NCI-H1436 treated with DMSO at 0.1 percent for 48 hours (cell line): ENCODE results near the gene IFI30.

Experiments
- DNase-seq: peaks from one replicate; lab custom pipeline; 2025; lab: John Stamatoyannopoulos, UW

IFI30 gene

DNA sequence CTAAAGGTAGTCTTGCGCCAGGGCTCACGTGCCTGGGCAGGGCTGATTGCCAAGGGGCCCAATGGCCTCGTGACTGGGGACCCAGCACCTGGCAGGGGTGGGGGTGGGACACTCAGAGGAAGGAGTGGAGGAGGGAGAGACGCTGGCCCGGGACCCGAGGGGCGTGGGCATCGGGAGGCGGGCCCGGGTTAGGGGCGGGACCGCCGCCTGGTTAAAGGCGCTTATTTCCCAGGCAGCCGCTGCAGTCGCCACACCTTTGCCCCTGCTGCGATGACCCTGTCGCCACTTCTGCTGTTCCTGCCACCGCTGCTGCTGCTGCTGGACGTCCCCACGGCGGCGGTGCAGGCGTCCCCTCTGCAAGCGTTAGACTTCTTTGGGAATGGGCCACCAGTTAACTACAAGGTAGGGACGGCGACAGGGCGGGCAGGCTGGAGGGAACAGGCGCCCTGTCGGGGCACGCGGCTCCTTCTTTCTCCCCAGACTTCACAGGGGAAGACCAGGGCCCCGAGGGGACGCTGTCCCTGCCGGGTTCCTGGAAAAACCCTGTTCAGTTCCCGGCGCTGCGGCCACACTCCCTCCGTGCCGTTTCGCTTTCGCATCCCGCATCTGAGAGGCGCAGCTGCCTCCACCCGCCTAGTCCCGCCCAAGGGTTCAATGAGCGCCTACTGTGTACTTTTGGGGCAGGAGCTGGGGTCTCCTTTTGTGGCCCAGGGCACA is at the start of gene IFI30:
Gene IFI30, plus strand, starts transcription at position 242 of the 717 bp plus-strand sequence. Its CDS starts 29 bp downstream, at position 271.
- no peak for DNase-seq

- DNase-seq, result no peak
Measured at GRCh38 chr19:18123819-18124218, 49.8 kb upstream of the IFI30 start.

- no peak for DNase-seq
Measured at GRCh38 chr19:18126097-18126496, 47.5 kb upstream of the IFI30 start.

- no peak for DNase-seq
Measured at GRCh38 chr19:18128044-18128443, 45.6 kb upstream of the IFI30 start.

DNA sequence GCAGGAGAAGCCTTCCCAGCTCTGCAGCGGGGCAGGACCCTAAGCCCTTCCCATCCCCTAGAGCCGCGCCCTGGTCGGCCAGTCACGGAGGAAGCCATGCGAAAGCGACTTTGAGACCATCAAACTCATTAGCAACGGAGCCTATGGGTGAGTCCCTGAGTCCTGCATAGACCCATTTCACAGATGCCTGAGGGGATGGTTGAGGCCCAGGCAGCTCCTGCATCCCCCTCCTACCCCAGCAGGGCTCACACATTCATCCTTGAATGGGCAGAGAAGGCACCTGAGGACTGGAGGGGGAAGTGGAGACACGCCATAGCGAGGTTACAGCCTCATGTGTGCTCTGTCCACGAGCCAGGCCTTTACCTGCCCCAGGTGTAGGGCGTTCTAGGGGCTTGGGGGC is 44.8 kb upstream of the IFI30 start:
- no peak for DNase-seq

- DNase-seq, result no peak
Measured at GRCh38 chr19:18130523-18131242, 42.9 kb upstream of the IFI30 start.

DNA sequence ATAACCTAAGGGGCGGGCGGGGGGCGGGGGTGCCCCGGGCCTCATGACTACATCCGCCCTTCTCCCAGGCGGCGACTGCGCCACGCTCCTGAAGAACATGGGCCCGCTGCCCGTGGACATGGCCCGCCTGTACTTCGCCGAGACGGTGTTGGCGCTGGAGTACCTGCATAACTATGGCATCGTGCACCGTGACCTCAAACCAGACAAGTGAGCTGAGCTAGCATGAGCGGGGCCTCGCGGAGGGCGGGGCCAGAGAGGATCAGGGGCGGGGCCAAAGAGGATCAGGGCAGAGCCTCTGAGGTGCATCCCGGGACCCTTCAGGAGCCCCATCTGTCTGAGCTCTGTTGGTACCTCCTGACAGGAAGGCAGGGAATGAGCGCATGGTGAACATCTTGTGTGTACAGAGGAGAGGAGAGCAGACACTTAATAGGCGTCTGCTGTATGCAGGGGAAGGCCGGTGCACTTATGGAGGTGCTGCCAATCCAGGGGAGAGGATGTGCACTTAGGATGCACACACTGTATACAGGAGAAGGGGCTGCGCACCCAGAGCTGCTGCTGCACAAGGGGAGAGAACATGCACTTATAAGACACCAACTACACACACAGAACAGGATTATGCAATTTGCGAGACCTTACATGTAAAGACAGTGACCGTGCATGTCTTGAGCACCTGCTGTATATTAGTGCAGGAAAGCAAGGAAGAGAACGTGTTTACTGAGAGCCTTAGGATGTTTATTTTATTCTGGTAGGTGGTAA is 41.6 kb upstream of the IFI30 start:
- DNase-seq, result no peak

GRCh38 chr19:18135712-18136584 is 37.7 kb upstream of the IFI30 start:
- no peak for DNase-seq

DNA sequence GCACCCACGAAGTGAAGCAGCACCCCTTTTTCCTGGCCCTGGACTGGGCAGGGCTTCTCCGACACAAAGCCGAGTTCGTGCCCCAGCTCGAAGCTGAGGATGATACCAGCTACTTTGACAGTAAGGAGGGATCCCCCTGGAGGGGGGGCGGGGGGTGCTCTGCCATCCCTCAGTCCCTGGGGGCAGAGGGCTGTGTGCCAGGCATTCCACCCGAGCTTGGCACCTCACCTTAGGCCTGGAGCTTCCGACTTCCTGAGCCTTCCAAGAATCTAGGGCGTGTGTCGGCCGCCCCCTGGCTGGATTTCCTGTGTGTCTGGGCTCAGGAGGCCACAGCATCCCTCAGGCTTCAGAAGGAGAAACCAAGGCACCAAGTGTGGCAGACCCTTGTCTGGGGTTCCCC is 36.4 kb upstream of the IFI30 start:
- DNase-seq, result no peak

DNA sequence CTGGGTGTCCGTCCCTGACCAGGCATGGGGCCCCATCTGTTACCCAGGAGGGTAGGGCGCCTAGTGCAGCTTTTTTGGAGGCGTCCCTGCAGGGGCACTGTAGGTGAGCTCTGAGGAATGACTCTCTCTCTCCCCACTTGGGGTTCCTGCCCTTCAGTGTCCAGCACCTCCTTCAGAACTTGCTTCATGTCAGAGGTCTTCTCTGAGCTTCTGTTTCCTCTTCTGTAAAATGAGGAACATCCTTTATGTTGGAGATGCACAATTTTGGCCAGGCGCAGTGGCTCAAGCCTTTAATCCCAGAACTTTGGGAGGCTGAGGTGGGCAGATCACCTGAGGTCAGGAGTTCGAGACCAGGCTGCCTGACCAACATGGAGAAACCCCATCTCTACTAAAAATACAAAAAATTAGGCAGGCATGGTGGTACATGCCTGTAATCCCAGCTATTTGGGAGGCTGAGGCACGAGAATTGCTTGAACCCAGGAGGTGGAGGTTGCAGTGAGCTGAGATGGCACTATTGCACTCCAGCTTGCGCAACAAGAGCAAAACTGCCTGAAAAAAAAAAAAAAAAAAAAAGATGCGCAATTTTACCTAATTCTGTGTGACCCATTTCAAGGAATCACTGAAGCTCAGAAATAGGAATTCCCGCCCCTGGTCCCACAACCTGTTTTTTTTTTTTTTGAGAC is 35.8 kb upstream of the IFI30 start:
- no peak for DNase-seq

- no peak for DNase-seq
Measured at GRCh38 chr19:18140473-18140872, 33.1 kb upstream of the IFI30 start.

DNA sequence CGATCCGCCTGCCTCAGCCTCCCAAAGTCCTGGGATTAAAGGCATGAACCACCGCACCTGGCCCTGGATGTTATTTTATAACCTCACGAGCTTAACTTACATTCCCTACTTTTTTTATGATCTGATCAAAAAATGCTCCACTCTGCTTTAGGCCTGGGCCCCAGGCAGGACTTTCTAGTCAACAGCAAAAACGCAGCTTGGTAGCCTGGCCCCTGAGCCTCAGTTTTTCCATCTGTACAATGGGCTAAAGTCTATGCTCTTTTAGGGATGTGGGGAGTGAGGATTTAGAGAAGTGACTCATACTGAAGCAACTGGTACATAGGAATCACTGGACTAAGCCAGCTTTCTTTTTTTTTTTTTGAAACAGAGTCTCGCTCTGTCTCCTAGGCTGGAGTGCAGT is 32.6 kb upstream of the IFI30 start:
- DNase-seq, result no peak

DNA sequence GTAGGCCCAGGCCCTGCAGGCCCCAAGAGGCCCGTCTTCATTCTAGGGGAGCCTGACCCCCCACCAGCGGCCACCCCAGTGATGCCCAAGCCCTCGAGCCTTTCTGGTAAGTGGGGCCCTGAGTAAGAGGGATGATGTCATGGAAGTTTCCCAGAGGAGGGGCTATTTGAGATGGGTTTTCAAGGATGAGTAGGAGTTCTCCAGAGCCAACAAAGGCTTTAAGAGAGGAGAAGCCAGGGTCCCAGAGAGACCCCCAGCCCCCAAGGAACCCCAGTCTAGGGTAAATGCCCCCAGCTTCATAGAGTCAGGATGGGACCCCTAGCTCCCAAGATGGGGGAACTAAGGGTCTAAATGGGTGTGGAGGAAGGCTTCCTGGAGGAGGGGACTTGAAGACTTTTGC is 29.7 kb upstream of the IFI30 start:
- no peak for DNase-seq

- no peak for DNase-seq
Measured at GRCh38 chr19:18144361-18144760, 29.3 kb upstream of the IFI30 start.

GRCh38 chr19:18144906-18145305 is 28.7 kb upstream of the IFI30 start:
- DNase-seq, result no peak

DNA sequence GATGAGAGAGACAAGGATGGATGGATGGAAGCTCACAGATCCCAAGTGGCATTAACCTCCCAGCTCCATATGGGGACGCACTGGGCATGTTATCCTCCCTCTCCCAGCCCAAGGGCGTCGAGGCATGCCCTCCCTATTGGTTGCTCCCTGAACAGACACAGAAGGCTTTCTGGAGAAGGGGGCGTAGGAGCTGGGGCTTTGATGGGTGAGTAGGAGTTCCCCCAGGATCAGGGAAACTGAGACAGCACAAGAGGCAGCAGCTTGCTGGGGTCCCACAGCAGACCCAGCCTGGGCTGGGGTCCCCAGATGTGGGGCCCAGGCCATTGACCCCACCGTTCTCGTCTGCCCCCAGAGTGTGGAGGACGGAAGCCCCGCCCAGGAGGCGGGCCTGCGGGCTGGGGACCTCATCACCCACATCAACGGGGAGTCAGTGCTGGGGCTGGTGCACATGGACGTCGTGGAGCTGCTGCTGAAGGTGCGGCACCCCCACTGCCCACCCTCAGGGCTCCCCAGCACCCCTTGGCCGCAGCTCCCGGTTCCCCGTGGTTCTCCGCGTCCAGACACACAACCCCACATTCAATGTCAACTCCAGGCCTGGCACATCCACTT is 28.1 kb upstream of the IFI30 start:
- DNase-seq, result no peak

- DNase-seq, result no peak
Measured at GRCh38 chr19:18147396-18147795, 26.2 kb upstream of the IFI30 start.

GRCh38 chr19:18149596-18149975 is 24.0 kb upstream of the IFI30 start:
- no peak for DNase-seq

DNA sequence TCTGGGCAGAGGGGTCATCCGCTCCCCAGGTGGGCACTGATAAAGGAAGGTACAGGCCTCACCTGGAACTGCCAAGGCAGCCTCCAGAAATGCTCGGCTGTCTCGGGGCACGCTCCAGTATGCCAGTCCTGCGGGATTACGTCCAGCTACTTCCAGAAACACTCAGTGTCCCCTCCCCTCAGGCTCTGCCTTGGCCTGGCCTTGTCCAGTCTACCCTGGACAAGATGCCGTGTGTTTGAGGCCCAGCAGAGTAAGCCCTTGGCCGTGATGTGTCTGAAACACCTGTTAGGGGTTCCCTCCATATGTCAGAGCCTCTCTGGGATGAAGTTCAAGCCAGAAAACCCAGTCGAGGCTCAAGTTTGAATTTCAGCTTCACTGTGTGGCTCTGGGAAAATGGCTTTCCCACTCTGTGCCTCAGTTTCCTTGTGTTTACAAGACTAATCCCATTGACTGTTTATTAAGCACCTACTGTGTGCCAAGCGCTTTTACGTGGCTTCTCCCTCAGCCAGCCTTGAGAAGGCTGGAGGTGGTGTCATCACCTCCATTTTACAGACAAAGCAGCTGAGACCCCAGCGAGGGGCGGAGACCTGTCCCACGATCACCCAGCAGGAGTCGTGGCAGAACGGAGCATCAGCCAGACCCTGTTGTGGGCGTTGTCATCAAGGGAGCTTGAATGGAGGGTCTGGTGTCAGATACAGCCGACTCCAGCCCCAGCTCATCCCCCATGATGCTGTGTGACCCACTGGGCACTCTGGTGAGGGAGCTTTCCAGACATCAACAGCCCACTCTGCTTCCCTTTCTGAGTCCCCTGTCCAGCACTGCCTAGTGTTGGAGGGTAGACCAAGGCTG is 22.6 kb upstream of the IFI30 start:
- DNase-seq, result no peak

GRCh38 chr19:18152442-18152816 is 21.2 kb upstream of the IFI30 start:
- DNase-seq, result peak; percentile 79
